ENCODE measurements around the gene KRTAP1-4.
"Not testable (repeated sequence)": the region's sequence is repeated elsewhere in the genome, so short reads cannot be mapped to it uniquely, and the experiment has no call there.

Gene KRTAP1-4

GRCh38 chr17:41004397-41004796, 25.6 kb downstream of the KRTAP1-4 start:
- no peak for DNase-seq (ENCODE audit: low read depth in 2 of 2)

GRCh38 chr17:41003926-41004325, 26.1 kb downstream of the KRTAP1-4 start:
- DNase-seq (ENCODE audit: low read depth in 2 of 2) = no peak

- DNase-seq (ENCODE audit: low read depth in 2 of 2) = no peak
These were observed 27.2 kb downstream of the KRTAP1-4 start for GRCh38 chr17:41002814-41003213.

- no peak for DNase-seq (ENCODE audit: low read depth in 2 of 2)
These were observed 28.2 kb downstream of the KRTAP1-4 start for GRCh38 chr17:41001795-41002194.

GRCh38 chr17:40999563-40999962, 30.4 kb downstream of the KRTAP1-4 start, which contains the start of gene KRTAP3-2:
KRTAP3-2 (minus strand) TSS chr17:40999906; CDS start chr17:40999853, 53 bp downstream.
- not testable (repeated sequence) for DNase-seq (ENCODE audit: low read depth in 2 of 2)

- DNase-seq (ENCODE audit: low read depth in 2 of 2) = no peak
These were observed 32.6 kb downstream of the KRTAP1-4 start for GRCh38 chr17:40997361-40997760.

GRCh38 chr17:40996829-40997228, 33.2 kb downstream of the KRTAP1-4 start:
- no peak for DNase-seq (ENCODE audit: low read depth in 2 of 2)

- DNase-seq (ENCODE audit: low read depth in 2 of 2) = no peak
These were observed 34.9 kb downstream of the KRTAP1-4 start for GRCh38 chr17:40995116-40995515.

GRCh38 chr17:40993839-40994238, 36.2 kb downstream of the KRTAP1-4 start, which contains the start of gene KRTAP3-3:
KRTAP3-3 (minus strand) TSS chr17:40994164; CDS start chr17:40994097, 67 bp downstream.
- no peak for DNase-seq (ENCODE audit: low read depth in 2 of 2)

GRCh38 chr17:40993084-40993483, 36.9 kb downstream of the KRTAP1-4 start:
- no peak for DNase-seq (ENCODE audit: low read depth in 2 of 2)

GRCh38 chr17:40992666-40993065, 37.3 kb downstream of the KRTAP1-4 start:
- no peak for DNase-seq (ENCODE audit: low read depth in 2 of 2)

- no peak for DNase-seq (ENCODE audit: low read depth in 2 of 2)
These were observed 43.1 kb downstream of the KRTAP1-4 start for GRCh38 chr17:40986920-40987319.

- DNase-seq (ENCODE audit: low read depth in 2 of 2) = no peak
These were observed 45.8 kb downstream of the KRTAP1-4 start, which contains the start of gene KRT40 for GRCh38 chr17:40984226-40984625. KRT40 (minus strand) TSS chr17:40984326; CDS start chr17:40984273, 53 bp downstream.

GRCh38 chr17:40981115-40981514, 48.9 kb downstream of the KRTAP1-4 start:
- no peak for DNase-seq (ENCODE audit: low read depth in 2 of 2)

GRCh38 chr17:40980596-40980995, 49.4 kb downstream of the KRTAP1-4 start:
- DNase-seq (ENCODE audit: low read depth in 2 of 2) = no peak

- no peak for DNase-seq (ENCODE audit: low read depth in 2 of 2)
These were observed 49.9 kb downstream of the KRTAP1-4 start for GRCh38 chr17:40980117-40980516.

Data from activated CD4-positive, alpha-beta T cell treated with anti-CD3 and anti-CD28 coated beads for 24 hours (primary cell).